NCI-H774 (cell line): Measurements from ENCODE around the gene PIM3.

Experiments
- DNase-seq: peaks from one replicate; lab custom pipeline; 2025; lab: John Stamatoyannopoulos, UW

PIM3 gene

GRCh38 chr22:49928185-49928495, 32.4 kb upstream of the PIM3 start:
- no peak for DNase-seq

- DNase-seq = no peak
These were observed 31.9 kb upstream of the PIM3 start for GRCh38 chr22:49928555-49929210.

- no peak for DNase-seq
These were observed 31.2 kb upstream of the PIM3 start for GRCh38 chr22:49929211-49929979.

GRCh38 chr22:49929994-49930575, 30.5 kb upstream of the PIM3 start:
- no peak for DNase-seq

GRCh38 chr22:49930596-49931412, 29.8 kb upstream of the PIM3 start:
- peak; percentile 29 for DNase-seq

GRCh38 chr22:49933236-49934159, 27.1 kb upstream of the PIM3 start:
- DNase-seq = no peak

GRCh38 chr22:49934160-49934890, 26.2 kb upstream of the PIM3 start:
- DNase-seq = no peak

- peak; percentile 35 for DNase-seq
These were observed 25.5 kb upstream of the PIM3 start for GRCh38 chr22:49934891-49935557.

- peak; percentile 18 for DNase-seq
These were observed 25.0 kb upstream of the PIM3 start for GRCh38 chr22:49935561-49935960.

GRCh38 chr22:49936018-49936972, 24.3 kb upstream of the PIM3 start:
- DNase-seq = peak; percentile 47

GRCh38 chr22:49936973-49937757, 23.4 kb upstream of the PIM3 start:
- DNase-seq = no peak

GRCh38 chr22:49937758-49938564, 22.6 kb upstream of the PIM3 start:
- DNase-seq = no peak

GRCh38 chr22:49938565-49939136, 21.9 kb upstream of the PIM3 start:
- no peak for DNase-seq

- no peak for DNase-seq
These were observed 18.9 kb upstream of the PIM3 start for GRCh38 chr22:49941507-49942316.

- no peak for DNase-seq
These were observed 17.8 kb upstream of the PIM3 start for GRCh38 chr22:49942565-49943404.
